Choroid plexus epithelial cell (primary cell): ENCODE results near the gene ZNF264.
"Not testable (repeated sequence)": the region's sequence is repeated elsewhere in the genome, so short reads cannot be mapped to it uniquely, and the experiment has no call there.

ENCODE experiments used
- DNase-seq: peaks from one replicate; pipeline ENCODE4 v3.0.0-alpha.2; 2010; ENCODE audit warnings: low read depth
- H3K4me3 ChIP-seq: 2 replicates; pipeline ENCODE4 v1.5.1; 2011; ENCODE audit warnings: low read depth, mild to moderate bottlenecking, control low read depth, low read length, moderate library complexity
- TF ChIP-seq, protein P1 (sequence below): conservative IDR thresholded peaks from 2 replicates; pipeline ENCODE4 v1.5.1; 2011; ENCODE audit warnings: low read depth, mild to moderate bottlenecking, control low read depth, inconsistent platforms, low read length, moderate library complexity

ZNF264 gene

DNA sequence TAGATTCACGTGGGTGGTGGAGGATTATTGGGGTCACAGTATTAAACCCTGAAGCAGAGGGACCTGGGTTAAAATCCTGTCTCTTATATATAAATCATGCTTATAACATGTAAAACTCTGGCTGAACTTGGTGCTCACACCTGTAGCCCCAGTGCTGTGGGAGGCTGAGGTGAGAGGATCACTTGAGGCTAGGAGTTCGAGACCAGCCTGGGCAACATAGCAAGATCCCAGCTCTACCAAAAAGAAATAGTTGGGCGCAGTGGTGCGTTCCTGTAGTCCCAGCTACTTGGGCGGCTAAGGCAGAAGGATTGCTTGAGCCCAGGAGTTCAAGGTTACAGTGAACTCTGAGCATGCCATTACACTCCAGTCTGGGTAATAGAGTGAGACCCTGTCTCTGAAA lies 51.5 kb downstream of the ZNF264 start:
- no peak for DNase-seq
- TF ChIP-seq, protein P1, sequence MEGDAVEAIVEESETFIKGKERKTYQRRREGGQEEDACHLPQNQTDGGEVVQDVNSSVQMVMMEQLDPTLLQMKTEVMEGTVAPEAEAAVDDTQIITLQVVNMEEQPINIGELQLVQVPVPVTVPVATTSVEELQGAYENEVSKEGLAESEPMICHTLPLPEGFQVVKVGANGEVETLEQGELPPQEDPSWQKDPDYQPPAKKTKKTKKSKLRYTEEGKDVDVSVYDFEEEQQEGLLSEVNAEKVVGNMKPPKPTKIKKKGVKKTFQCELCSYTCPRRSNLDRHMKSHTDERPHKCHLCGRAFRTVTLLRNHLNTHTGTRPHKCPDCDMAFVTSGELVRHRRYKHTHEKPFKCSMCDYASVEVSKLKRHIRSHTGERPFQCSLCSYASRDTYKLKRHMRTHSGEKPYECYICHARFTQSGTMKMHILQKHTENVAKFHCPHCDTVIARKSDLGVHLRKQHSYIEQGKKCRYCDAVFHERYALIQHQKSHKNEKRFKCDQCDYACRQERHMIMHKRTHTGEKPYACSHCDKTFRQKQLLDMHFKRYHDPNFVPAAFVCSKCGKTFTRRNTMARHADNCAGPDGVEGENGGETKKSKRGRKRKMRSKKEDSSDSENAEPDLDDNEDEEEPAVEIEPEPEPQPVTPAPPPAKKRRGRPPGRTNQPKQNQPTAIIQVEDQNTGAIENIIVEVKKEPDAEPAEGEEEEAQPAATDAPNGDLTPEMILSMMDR = no peak
- no peak overlapping the region for H3K4me3 ChIP-seq

DNA sequence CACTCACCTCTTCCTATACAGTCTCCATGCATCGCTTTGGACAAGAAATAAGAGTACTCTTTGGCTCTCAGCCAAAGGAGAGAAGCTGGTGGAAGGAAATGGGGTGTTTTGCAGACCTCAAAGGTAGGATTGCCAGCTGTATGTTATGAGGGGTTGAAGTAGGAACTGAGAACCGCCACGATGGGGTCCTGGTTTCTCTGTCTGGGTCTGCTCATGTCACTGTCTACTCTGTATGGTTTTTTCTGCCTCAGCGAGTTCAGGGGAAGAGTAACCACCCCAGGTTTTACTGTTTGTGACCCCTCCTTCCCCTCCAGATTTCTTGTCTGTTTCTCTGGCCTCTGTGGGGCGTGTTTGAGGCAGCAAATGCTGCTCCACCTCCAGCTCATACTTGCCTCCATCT lies 53.2 kb downstream of the ZNF264 start:
- DNase-seq = no peak

DNA sequence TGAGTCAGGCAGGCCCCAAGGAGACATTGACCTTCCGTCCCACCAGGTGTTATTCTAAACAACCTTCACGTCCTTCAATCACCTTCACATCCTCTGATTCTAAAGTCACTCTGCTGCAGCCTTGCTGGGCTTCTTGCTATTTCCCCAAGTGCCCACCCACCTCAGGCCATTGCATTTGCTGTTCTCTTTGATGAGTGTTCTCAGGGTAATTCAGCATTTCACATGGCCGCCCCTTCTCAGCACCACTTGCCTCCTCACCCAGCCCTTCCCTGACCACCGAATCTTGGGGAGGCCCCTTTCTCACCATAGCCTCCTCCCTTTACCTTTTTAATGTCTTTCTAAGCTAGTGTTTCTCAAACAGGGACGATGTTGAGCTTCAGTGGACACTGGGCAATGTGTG lies 53.8 kb downstream of the ZNF264 start:
- DNase-seq = no peak
- no peak overlapping the region for H3K4me3 ChIP-seq
- TF ChIP-seq, protein P1 = no peak

More for the DNA sequence above, 53.2 kb downstream of the ZNF264 start:
- no peak overlapping the region for H3K4me3 ChIP-seq
- TF ChIP-seq, protein P1 = no peak

DNA sequence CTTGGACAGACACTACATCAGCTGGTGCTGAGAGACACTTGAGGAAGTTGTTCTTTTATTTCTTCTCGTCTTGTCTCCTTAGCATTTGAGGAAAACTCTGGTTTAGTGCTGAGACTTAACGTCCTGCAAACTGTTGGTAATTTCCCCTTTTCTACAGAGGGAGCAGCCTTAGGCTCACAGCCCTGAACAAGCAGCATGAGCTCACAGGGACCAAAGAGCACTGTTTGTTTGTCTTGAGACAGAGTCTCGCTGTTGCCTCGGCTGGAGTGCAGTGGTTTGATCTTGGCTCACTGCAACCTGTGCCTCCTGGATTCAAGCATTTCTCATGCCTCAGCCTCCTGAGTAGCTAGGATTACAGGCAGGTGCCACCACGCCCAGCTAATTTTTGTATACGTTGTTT lies 54.7 kb downstream of the ZNF264 start:
- no peak overlapping the region for H3K4me3 ChIP-seq
- DNase-seq = no peak
- TF ChIP-seq, protein P1 = no peak

DNA sequence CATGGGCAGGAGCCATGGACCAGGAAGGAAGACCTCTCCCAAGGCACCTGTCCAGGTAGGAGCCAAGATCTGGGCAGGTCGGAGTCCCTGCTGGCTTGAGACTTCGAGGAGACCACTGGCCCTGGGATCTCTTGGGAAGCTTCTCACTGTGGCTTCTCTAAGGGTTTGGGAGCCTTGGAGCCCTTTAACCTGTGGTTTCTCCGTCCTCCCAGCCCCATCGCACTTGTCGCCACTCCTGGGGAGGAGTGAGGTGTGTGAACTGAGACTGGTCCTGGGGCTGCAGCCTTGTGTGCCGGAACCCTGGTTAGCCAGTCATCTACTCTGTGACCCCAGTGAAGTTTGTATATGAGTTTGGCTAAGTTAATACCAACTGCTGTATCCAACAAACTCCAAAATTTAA lies 57.3 kb downstream of the ZNF264 start:
- TF ChIP-seq, protein P1 = no peak
- DNase-seq = no peak
- no peak overlapping the region for H3K4me3 ChIP-seq

DNA sequence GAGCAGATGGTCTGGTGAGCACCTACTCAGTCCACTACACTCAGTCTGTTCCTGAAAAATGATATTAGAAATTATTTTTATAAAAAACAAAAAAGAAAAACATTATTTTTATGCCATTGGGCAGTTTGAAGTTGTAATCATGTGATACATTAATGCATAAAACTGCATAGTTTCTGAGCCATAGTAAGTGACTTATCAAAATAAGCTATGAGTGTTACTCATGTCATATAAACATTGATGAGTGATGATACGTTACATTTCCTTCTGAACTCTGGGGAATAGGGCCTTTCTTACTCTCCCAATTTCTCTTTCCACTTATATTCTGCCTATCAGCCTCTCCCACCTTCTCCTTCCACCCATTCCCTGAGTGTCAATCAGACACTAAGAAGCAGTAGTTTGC lies 58.0 kb downstream of the ZNF264 start:
- TF ChIP-seq, protein P1 = no peak
- no peak for DNase-seq
- H3K4me3 ChIP-seq = no peak overlapping the region

DNA sequence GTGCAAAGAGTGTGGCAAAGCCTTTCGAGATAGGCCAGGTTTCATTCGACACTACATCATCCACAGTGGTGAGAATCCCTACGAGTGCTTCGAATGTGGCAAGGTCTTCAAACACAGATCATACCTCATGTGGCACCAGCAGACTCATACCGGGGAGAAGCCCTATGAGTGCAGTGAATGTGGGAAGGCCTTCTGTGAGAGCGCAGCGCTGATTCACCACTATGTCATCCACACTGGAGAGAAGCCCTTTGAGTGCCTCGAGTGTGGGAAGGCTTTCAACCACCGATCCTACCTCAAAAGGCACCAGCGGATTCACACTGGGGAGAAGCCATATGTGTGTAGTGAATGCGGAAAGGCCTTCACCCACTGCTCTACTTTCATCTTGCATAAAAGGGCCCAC lies 62.5 kb downstream of the ZNF264 start:
- not testable (repeated sequence) for DNase-seq

DNA sequence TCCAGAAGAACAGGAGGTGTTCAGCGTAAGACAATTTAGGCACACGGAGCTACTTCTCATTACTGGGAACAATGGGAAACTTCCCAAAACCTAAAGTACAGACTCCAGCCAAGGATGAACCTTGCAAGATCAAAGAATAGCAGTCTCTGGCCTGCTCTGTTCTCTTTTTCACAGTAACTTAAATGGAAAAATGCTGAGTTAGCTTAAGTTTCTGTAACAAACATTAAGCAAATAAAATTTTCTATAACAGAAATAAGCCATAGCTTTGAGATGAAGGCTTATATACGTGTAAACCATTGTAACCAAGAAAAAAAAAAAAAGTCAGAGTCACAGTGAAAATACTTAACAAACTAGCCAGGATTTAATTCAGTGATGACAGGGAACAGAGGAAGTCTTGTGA lies 70.7 kb downstream of the ZNF264 start:
- no peak for DNase-seq
- no peak overlapping the region for H3K4me3 ChIP-seq
- TF ChIP-seq, protein P1 = no peak

More for the DNA sequence above, 62.5 kb downstream of the ZNF264 start:
- H3K4me3 ChIP-seq = not testable (repeated sequence)
